Measurements from ENCODE around the gene CACNA1A. TPM values are rescaled to one million over a fixed set of nuclear protein-coding genes. Genes with fewer than 3 reads are reported as not detected.
A peak's percentile ranks its signal among the peaks of the same experiment; 100 is the strongest.

Gene CACNA1A
- total RNA-seq, 2 donors from 2014 or later = 6.7 to 7.6 TPM

GRCh38 chr19:13209484-13210338 is 296.6 kb downstream of the CACNA1A start:
- Histone ChIP-seq H3K4me3 (no peak overlapping the region), H3K27ac (no peak overlapping the region), H3K36me3 (replicated peaks in 1 of 2; ENCODE audit: insufficient read depth in 1 of 2, low read depth in 2 of 2) (no peaks in the 10 kb centered on the region), H3K9me3 (no peaks in the 10 kb centered on the region), H3K27me3 (no peaks in the 10 kb centered on the region), H3K4me1 (no peaks in the 10 kb centered on the region)
- TF ChIP-seq CTCF (IDR thresholded peaks at IDR 0.05) (no peak), POLR2A (IDR thresholded peaks at IDR 0.05) (no peak)
- no peak for DNase-seq
- ATAC-seq = no peak
- 74 to 76% methylated on average over 3 to 8 of the region's 13 CpGs for WGBS, 2 donors
- intact Hi-C loops (cut with DNase I) = no loop called here

- no peaks in the 10 kb centered on the region for H3K4me1 ChIP-seq
- H3K27me3 ChIP-seq = no peaks in the 10 kb centered on the region
- H3K36me3 ChIP-seq (replicated peaks in 1 of 2; ENCODE audit: insufficient read depth in 1 of 2, low read depth in 2 of 2) = no peaks in the 10 kb centered on the region
- WGBS, 2 donors = 65 to 80% methylated on average over 7 to 23 of the region's 52 CpGs
- ATAC-seq (no peak), DNase-seq (no peak)
- no peaks in the 10 kb centered on the region for H3K9me3 ChIP-seq
- TF ChIP-seq CTCF (IDR thresholded peaks at IDR 0.05) = no peak
- TF ChIP-seq POLR2A (IDR thresholded peaks at IDR 0.05) = no peak
- intact Hi-C loops (cut with DNase I) = no loop called here
- no peak overlapping the region for H3K4me3 ChIP-seq
- peak overlapping the region in 1 of 4 donors; percentile 34 for H3K27ac ChIP-seq
Measured at GRCh38 chr19:13208672-13209483, 297.4 kb downstream of the CACNA1A start.

GRCh38 chr19:13207846-13208671 is 298.2 kb downstream of the CACNA1A start:
- intact Hi-C loops (cut with DNase I) = no loop called here
- Histone ChIP-seq H3K4me3 (no peak overlapping the region), H3K27ac (peak overlapping the region in 1 of 4 donors; percentile 34), H3K9me3 (no peaks in the 10 kb centered on the region), H3K4me1 (no peaks in the 10 kb centered on the region), H3K27me3 (no peaks in the 10 kb centered on the region), H3K36me3 (replicated peaks in 1 of 2; ENCODE audit: insufficient read depth in 1 of 2, low read depth in 2 of 2) (no peaks in the 10 kb centered on the region)
- ATAC-seq = no peak
- 52 to 63% methylated on average over 26 to 36 of the region's 39 CpGs for WGBS, 2 donors
- TF ChIP-seq POLR2A (IDR thresholded peaks at IDR 0.05) (no peak), CTCF (IDR thresholded peaks at IDR 0.05) (no peak)
- DNase-seq = peak in 2 of 4 donors; percentile 14 to 24

DNA sequence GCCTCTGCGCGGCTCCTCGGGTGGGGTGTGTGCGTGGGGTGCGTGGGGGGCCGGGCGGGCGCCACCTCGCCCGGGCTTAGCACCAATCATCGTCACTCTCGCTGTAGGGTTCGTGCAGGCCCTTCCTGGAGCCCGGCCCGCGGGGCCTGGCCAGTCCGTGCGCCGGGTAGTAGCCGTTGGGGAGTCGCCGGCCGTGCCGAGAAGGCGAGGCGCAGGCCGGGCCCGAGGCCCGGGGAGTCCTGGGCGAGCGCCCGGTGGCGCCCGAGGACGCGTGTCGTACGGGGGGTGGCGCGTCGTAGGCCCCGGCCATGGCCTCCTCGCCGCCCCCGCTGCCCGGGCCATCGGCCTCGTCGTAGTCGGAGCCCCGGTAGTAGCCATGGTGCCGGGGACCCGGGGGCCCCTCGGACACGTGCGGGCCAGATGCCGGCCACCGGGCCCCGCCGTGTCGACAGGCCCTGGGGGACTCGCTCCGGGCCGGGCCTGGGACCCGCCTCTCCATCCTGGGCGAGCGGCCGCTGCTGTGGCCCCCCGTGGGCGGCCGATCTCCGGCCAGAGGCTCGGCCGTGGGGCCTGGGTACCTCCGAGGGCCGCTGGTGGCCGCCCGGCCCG is 298.9 kb downstream of the CACNA1A start:
- H3K4me1 ChIP-seq = no peaks in the 10 kb centered on the region
- H3K27me3 ChIP-seq = no peaks in the 10 kb centered on the region
- no peak for DNase-seq
- H3K9me3 ChIP-seq = no peaks in the 10 kb centered on the region
- intact Hi-C loops (cut with DNase I) = no loop called here
- peak overlapping the region in 1 of 4 donors; percentile 34 for H3K27ac ChIP-seq
- 80 to 82% methylated on average over 1 to 56 of the region's 79 CpGs for WGBS, 2 donors
- no peak for ATAC-seq
- no peak overlapping the region for H3K4me3 ChIP-seq
- no peaks in the 10 kb centered on the region for H3K36me3 ChIP-seq (replicated peaks in 1 of 2; ENCODE audit: insufficient read depth in 1 of 2, low read depth in 2 of 2)
- no peak for TF ChIP-seq POLR2A (IDR thresholded peaks at IDR 0.05)
- TF ChIP-seq CTCF (IDR thresholded peaks at IDR 0.05) = no peak

All from body of pancreas (tissue), 4 donors.